Measurements from ENCODE around the gene KIFC3. TPM values are rescaled to one million over a fixed set of nuclear protein-coding genes. Genes with fewer than 3 reads are reported as not detected.

Gene KIFC3
- total and polyA plus RNA-seq, 2 of the 13 experiments (the other 11 are each of a cell fraction or from before 2014, with no cell fraction given) = 42.1 to 45.3 TPM

GRCh38 chr16:57734925-57735754, 67.2 kb downstream of the KIFC3 start (continued):
- TF ChIP-seq ATF4 (CRISPR knock-in tag; IDR thresholded peaks at IDR 0.05) (0 out of 4 replicates have a peak, but pooled peaks of 1 of the 2 experiments have one; percentile 11), MLLT10 (CRISPR knock-in tag; IDR thresholded peaks at IDR 0.05) (no peak), HMGA1 (CRISPR knock-in tag; conservative IDR thresholded peaks at IDR 0.05) (no peak), MYPOP (CRISPR knock-in tag; IDR thresholded peaks at IDR 0.05) (peak; percentile 15; the same call in 1 of the 2 replicates), POLR2AphosphoS2 (IDR thresholded peaks at IDR 0.05; ENCODE audit: low read depth, low read length) (peak; percentile 47; the same call in 1 of the 2 replicates), CREBL2 (CRISPR knock-in tag; IDR thresholded peaks at IDR 0.05; ENCODE audit: borderline replicate concordance) (peak; percentile 94; the same call in 1 of the 2 replicates), TRIM24 (CRISPR knock-in tag; IDR thresholded peaks at IDR 0.05) (no peak), ZNF335 (CRISPR knock-in tag; IDR thresholded peaks at IDR 0.05) (0 out of 2 replicates have a peak, but pooled peaks have one; percentile 6), TEAD3 (CRISPR knock-in tag; optimal IDR thresholded peaks at IDR 0.05; ENCODE audit: borderline replicate concordance) (peak; percentile 3), ZFY (CRISPR knock-in tag; IDR thresholded peaks at IDR 0.05) (peak; percentile 82), RNF2 (conservative IDR thresholded peaks at IDR 0.05; ENCODE audit: low read depth) (peak; percentile 82; the same call in 1 of the 2 replicates), ZNF616 (CRISPR knock-in tag; IDR thresholded peaks at IDR 0.05; ENCODE audit: low read depth) (0 out of 2 replicates have a peak, but pooled peaks have one; percentile 6), NCOA2 (CRISPR knock-in tag; IDR thresholded peaks at IDR 0.05) (peak; percentile 19; the same call in 1 of the 2 replicates)
- TF ChIP-seq, protein P1, sequence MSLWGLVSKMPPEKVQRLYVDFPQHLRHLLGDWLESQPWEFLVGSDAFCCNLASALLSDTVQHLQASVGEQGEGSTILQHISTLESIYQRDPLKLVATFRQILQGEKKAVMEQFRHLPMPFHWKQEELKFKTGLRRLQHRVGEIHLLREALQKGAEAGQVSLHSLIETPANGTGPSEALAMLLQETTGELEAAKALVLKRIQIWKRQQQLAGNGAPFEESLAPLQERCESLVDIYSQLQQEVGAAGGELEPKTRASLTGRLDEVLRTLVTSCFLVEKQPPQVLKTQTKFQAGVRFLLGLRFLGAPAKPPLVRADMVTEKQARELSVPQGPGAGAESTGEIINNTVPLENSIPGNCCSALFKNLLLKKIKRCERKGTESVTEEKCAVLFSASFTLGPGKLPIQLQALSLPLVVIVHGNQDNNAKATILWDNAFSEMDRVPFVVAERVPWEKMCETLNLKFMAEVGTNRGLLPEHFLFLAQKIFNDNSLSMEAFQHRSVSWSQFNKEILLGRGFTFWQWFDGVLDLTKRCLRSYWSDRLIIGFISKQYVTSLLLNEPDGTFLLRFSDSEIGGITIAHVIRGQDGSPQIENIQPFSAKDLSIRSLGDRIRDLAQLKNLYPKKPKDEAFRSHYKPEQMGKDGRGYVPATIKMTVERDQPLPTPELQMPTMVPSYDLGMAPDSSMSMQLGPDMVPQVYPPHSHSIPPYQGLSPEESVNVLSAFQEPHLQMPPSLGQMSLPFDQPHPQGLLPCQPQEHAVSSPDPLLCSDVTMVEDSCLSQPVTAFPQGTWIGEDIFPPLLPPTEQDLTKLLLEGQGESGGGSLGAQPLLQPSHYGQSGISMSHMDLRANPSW (CRISPR knock-in tag; IDR thresholded peaks at IDR 0.05; ENCODE audit: borderline replicate concordance) = peak; percentile 86; the same call in 1 of the 2 replicates
- TF ChIP-seq, protein P2, sequence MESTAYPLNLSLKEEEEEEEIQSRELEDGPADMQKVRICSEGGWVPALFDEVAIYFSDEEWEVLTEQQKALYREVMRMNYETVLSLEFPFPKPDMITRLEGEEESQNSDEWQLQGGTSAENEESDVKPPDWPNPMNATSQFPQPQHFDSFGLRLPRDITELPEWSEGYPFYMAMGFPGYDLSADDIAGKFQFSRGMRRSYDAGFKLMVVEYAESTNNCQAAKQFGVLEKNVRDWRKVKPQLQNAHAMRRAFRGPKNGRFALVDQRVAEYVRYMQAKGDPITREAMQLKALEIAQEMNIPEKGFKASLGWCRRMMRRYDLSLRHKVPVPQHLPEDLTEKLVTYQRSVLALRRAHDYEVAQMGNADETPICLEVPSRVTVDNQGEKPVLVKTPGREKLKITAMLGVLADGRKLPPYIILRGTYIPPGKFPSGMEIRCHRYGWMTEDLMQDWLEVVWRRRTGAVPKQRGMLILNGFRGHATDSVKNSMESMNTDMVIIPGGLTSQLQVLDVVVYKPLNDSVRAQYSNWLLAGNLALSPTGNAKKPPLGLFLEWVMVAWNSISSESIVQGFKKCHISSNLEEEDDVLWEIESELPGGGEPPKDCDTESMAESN (CRISPR knock-in tag; conservative IDR thresholded peaks at IDR 0.05) = 0 out of 2 replicates have a peak, but pooled peaks have one; percentile 22
- TF ChIP-seq, protein P3, sequence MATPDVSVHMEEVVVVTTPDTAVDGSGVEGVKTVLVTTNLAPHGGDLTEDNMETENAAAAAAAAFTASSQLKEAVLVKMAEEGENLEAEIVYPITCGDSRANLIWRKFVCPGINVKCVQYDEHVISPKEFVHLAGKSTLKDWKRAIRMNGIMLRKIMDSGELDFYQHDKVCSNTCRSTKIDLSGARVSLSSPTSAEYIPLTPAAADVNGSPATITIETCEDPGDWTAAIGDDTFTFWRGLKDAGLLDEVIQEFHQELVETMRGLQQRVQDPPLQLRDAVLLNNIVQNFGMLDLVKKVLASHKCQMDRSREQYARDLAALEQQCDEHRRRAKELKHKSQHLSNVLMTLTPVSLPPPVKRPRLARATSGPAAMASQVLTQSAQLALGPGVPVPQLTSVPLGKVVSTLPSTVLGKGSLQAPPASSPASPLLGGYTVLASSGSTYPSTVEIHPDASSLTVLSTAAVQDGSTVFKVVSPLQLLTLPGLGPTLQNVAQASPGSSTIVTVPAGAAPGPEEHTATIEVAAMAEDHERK (CRISPR knock-in tag; IDR thresholded peaks at IDR 0.05; ENCODE audit: low read depth) = peak; percentile 64

Measured in HepG2 (cell line).